RWPE2 (cell line): ENCODE results near the gene VGLL4.

Experiments
- ATAC-seq: fragments of 200-7000 bp; cut with Tn5 transposase; 3 replicates; pipeline ENCODE4 v1.9.1; 2021; ENCODE audit warnings: low read depth
- DNase-seq: peaks from one replicate; pipeline ENCODE4 v3.0.0-alpha.2; 2020; ENCODE audit warnings: low spot score
- H3K27ac ChIP-seq: fragments of 450-650 bp; 2 replicates; pipeline ENCODE4 v1.5.1; 2017; ENCODE audit warnings: mild to moderate bottlenecking; ENCODE audit not compliant: poor library complexity, severe bottlenecking
- H3K27me3 ChIP-seq: fragments of 250-450 bp; sonication (Bioruptor Pico); 2 replicates; pipeline ENCODE4 v1.5.1; 2021; ENCODE audit warnings: mild to moderate bottlenecking, moderate library complexity; ENCODE audit not compliant: insufficient read depth, poor library complexity, severe bottlenecking
- H3K36me3 ChIP-seq: fragments of 250-450 bp; sonication (Bioruptor Pico); 2 replicates; pipeline ENCODE4 v1.5.1; 2020; ENCODE audit warnings: low read depth, mild to moderate bottlenecking, moderate library complexity
- H3K4me1 ChIP-seq: fragments of 250-450 bp; sonication (Bioruptor Pico); 2 replicates; pipeline ENCODE4 v1.5.1; 2021; ENCODE audit warnings: mild to moderate bottlenecking, moderate library complexity; ENCODE audit not compliant: insufficient read depth, poor library complexity, severe bottlenecking
- H3K4me3 ChIP-seq: fragments of 250-450 bp; sonication (Bioruptor Pico); 2 replicates; pipeline ENCODE4 v1.5.1; 2021; ENCODE audit warnings: mild to moderate bottlenecking, moderate library complexity; ENCODE audit not compliant: severe bottlenecking
- H3K9me3 ChIP-seq: fragments of 250-450 bp; sonication (Bioruptor Pico); 2 replicates; pipeline ENCODE4 v1.5.1; 2021; ENCODE audit warnings: mild to moderate bottlenecking, moderate library complexity; ENCODE audit not compliant: severe bottlenecking
- TF ChIP-seq, protein P1 (sequence below): fragments of 450-650 bp; IDR thresholded peaks from one replicate; pipeline ENCODE4 v1.5.1; 2017; ENCODE audit warnings: mild to moderate bottlenecking, moderate library complexity; ENCODE audit not compliant: poor library complexity, severe bottlenecking

The VGLL4 gene

GRCh38 chr3:11563159-11563864 is 80.4 kb downstream of the VGLL4 start:
- Histone ChIP-seq H3K36me3 (peaks cover 33% of the 10 kb centered on the region), H3K4me1 (peaks cover 25% of the 10 kb centered on the region)

GRCh38 chr3:11562277-11562881 is 81.3 kb downstream of the VGLL4 start:
- Histone ChIP-seq H3K27ac (peak overlapping the region; percentile 51), H3K4me3 (no peak overlapping the region), H3K27me3 (no peaks in the 10 kb centered on the region), H3K9me3 (no peaks in the 10 kb centered on the region), H3K4me1 (peaks cover 18% of the 10 kb centered on the region), H3K36me3 (peaks cover 31% of the 10 kb centered on the region)
- TF ChIP-seq, protein P1, sequence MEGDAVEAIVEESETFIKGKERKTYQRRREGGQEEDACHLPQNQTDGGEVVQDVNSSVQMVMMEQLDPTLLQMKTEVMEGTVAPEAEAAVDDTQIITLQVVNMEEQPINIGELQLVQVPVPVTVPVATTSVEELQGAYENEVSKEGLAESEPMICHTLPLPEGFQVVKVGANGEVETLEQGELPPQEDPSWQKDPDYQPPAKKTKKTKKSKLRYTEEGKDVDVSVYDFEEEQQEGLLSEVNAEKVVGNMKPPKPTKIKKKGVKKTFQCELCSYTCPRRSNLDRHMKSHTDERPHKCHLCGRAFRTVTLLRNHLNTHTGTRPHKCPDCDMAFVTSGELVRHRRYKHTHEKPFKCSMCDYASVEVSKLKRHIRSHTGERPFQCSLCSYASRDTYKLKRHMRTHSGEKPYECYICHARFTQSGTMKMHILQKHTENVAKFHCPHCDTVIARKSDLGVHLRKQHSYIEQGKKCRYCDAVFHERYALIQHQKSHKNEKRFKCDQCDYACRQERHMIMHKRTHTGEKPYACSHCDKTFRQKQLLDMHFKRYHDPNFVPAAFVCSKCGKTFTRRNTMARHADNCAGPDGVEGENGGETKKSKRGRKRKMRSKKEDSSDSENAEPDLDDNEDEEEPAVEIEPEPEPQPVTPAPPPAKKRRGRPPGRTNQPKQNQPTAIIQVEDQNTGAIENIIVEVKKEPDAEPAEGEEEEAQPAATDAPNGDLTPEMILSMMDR: no peak
- DNase-seq (peak; percentile 44), ATAC-seq (no peak)

More at GRCh38 chr3:11563159-11563864, 80.4 kb downstream of the VGLL4 start:
- Histone ChIP-seq H3K4me3 (no peak overlapping the region), H3K27ac (no peak overlapping the region), H3K9me3 (no peaks in the 10 kb centered on the region), H3K27me3 (no peaks in the 10 kb centered on the region)
- ATAC-seq (no peak), DNase-seq (no peak)
- TF ChIP-seq, protein P1: no peak

GRCh38 chr3:11560746-11561145 is 83.0 kb downstream of the VGLL4 start:
- Histone ChIP-seq H3K4me3 (no peak overlapping the region), H3K27ac (peak overlapping the region; percentile 51), H3K27me3 (no peaks in the 10 kb centered on the region), H3K4me1 (peaks cover 18% of the 10 kb centered on the region), H3K36me3 (peaks cover 31% of the 10 kb centered on the region), H3K9me3 (no peaks in the 10 kb centered on the region)
- DNase-seq (no peak), ATAC-seq (no peak)
- TF ChIP-seq, protein P1: no peak

GRCh38 chr3:11559816-11560633 is 83.7 kb downstream of the VGLL4 start:
- DNase-seq: peak; percentile 34
- no peak for ATAC-seq
- peaks cover 18% of the 10 kb centered on the region for H3K4me1 ChIP-seq
- no peaks in the 10 kb centered on the region for H3K9me3 ChIP-seq
- TF ChIP-seq, protein P1: no peak
- no peaks in the 10 kb centered on the region for H3K27me3 ChIP-seq
- no peak overlapping the region for H3K27ac ChIP-seq
- peaks cover 38% of the 10 kb centered on the region for H3K36me3 ChIP-seq
- H3K4me3 ChIP-seq: no peak overlapping the region
